HG03280 (cell line): ENCODE data around the gene TCFL5.

Experiments used
- ATAC-seq: cut with Tn5 transposase; IDR thresholded peaks from one replicate; pipeline ENCODE4 v1.9.1; 2021; ENCODE audit warnings: mild to moderate bottlenecking, moderate library complexity; ENCODE audit not compliant: unreplicated experiment

The TCFL5 gene

GRCh38 chr20:62800314-62801259 is 61.0 kb downstream of the TCFL5 start:
- ATAC-seq, result no peak

- no peak for ATAC-seq
Measured at GRCh38 chr20:62799873-62800272, 61.7 kb downstream of the TCFL5 start.

DNA sequence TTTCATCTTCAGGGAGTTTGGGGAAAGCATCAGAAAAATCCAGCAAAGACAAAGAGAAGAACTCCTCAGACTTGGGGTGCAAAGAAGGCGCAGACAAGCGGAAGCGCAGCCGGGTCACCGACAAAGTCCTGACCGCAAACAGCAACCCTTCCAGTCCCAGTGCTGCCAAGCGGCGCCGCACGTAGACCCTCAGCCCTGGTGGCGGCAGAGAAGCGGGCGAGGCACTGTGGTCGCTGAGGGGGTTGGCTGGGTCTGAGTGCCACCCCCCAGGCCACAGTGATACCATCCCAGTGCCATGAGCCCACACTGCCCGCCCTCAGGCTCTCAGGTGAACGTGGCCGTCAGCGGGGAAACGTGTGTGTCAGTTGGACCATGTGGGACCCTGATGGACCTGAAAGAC is 62.2 kb downstream of the TCFL5 start:
- ATAC-seq, result no peak

DNA sequence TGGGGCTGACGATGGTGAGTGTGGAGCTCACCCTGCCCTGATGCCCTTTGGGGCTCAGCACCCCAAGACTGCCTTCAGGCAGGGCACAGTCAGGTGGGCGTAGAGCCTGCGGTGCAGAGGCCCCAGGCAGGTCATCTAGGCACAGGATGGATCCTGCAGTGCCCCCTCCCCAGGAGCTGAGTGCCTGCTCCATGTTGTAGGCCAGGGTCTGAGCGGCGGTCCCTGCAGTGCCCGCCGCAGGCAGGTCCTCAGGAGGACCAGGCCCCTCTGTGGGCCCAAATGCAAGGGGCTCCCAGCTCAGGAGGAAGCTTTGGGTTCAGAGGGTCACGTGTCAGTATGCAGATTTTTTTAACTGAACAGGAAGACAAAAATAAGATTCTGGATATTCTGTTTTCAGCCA is 62.6 kb downstream of the TCFL5 start:
- ATAC-seq, result no peak

GRCh38 chr20:62797671-62798532 is 63.7 kb downstream of the TCFL5 start:
- no peak for ATAC-seq

- ATAC-seq, result no peak
Measured at GRCh38 chr20:62796699-62797491, 64.7 kb downstream of the TCFL5 start.

DNA sequence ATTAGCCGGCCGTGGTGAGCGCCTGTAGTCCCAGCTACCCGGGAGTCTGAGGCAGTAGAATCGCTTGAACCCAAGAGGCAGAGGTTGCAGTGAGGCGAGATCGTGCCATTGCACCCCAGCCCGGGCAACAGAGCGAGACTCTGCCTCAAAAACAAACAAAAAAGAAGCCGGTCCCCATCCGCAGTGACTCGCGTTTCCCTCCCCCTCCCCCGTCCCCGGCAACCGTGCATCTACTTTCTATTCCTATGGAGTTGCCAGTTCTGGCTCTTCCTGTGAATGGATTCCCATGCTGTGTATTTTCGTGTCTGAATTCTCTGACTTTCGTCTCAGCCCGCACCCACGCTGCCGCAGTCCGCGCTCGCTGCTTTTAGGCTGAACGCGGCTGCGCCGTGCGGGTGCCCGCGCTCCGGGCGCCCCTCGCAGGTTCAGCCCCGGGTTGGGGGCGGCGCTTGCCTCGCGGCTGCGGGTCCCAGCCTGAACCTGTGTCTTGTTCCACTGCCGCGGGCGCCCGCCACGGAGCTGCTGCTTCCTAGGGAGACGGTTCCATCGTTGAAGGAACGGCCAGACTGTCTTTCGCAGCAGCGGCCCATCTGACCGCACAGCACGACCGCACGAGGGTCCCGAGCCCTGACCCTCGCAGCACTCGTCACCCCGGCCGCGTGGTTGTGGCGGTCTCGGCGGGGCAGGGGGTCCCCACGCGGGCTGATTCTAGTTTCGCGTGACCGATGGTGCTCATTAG is 66.4 kb downstream of the TCFL5 start:
- no peak for ATAC-seq

- peak; percentile 75 for ATAC-seq
Measured at GRCh38 chr20:62794007-62794724, 67.5 kb downstream of the TCFL5 start.

DNA sequence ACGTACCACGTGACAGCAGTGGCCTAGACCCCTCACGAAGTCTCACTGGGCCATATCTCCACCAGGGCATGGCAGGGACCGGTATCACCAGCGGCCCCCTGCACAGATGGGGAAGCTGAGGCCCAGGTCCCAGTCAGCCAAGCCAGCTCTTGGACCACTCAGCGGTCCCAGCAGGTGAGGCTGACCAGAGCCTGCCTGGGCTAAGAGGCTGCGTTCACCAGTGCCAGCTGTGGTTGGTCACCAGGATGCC is 67.9 kb downstream of the TCFL5 start:
- no peak for ATAC-seq

DNA sequence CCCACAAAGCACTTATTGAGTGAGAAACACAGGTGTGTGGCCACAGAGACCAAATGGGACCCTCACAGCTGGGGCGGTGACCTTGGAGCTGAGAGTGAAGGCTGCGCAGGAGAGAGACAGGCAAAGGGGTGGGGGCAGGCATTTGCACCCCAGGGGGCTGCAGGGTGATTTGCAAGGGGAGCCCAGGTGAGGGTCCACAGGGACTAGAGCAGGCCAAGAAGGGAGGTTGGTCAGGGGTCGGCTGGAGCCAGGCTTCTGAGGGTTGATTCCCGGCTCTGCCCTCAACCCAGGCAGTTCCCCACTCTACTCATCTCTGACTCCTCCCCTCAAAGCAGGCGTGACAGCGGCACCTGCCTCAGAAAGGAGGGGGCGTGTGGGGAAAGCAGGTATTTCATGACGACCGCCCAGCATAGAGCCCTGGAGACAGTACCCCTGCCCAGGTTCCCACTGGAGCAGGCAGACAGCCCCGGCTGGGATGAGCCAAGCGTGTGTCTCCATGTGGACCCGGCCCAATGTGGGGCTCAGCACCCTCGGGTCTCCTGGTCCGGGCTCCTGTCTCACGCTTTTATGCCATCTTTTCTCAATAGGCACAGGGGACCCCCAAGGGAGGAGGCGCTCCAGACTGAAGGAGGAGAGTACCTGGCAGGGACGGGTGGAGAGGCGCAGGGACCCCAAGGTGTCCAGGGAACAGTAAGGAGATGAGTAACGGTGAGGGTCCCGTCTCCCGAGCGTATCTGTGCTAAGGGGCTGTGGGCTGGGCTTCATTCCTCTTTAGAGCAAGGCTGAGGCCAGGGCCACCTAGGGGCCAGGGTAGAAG is 68.5 kb downstream of the TCFL5 start:
- no peak for ATAC-seq

GRCh38 chr20:62792182-62792939 is 69.3 kb downstream of the TCFL5 start:
- no peak for ATAC-seq

DNA sequence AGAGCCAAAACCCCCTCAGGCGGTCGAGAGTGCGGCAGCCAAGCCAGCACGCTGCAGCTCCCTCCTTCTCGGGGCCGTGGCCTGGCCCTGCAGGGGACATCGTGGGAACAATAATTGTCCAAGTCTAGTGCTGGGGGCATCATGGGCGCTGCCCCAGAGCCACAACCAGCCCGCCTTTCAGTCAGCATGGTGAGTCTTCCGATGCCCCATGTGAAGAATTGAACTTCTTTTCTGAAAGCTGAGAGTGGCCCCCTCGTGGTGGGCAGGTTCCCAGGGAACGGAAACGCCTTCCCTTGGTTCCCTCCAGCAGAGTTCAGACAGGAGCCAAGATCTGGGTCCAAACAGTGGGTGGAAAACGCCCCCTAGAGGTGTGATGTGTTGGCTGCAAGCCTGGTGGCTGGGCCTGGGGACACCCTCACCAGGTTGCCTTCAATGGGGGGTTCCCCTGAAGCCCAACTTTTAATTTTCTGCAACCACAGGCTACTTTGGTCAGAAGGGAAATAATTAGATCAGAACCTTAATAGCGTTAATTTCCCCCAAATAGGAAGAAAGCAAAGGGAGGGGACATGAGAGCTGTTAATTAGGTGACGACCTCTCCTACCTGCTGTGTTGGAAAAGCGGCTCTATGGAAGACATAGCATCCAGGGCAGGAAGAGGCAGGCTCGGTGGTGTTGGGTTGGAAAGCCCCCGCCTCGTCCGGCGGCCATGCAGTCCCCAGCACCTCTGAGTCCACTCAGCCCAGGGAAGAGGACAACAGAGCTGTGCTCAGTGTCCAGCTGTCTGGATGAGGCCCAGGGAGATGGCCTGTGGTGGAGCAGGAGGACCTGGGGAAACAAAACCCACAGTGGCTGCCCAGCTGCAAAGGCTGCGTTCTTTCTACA is 70.1 kb downstream of the TCFL5 start:
- no peak for ATAC-seq
